ENCODE measurements around the gene MANF. TPM values are rescaled to one million over a fixed set of nuclear protein-coding genes. Genes with fewer than 3 reads are reported as not detected.
A peak's percentile ranks its signal among the peaks of the same experiment; 100 is the strongest.

MANF gene
- total RNA-seq, 1 donor from 2014 or later, result 133 TPM

- TF ChIP-seq, protein P1, sequence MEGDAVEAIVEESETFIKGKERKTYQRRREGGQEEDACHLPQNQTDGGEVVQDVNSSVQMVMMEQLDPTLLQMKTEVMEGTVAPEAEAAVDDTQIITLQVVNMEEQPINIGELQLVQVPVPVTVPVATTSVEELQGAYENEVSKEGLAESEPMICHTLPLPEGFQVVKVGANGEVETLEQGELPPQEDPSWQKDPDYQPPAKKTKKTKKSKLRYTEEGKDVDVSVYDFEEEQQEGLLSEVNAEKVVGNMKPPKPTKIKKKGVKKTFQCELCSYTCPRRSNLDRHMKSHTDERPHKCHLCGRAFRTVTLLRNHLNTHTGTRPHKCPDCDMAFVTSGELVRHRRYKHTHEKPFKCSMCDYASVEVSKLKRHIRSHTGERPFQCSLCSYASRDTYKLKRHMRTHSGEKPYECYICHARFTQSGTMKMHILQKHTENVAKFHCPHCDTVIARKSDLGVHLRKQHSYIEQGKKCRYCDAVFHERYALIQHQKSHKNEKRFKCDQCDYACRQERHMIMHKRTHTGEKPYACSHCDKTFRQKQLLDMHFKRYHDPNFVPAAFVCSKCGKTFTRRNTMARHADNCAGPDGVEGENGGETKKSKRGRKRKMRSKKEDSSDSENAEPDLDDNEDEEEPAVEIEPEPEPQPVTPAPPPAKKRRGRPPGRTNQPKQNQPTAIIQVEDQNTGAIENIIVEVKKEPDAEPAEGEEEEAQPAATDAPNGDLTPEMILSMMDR (IDR thresholded peaks at IDR 0.05; ENCODE audit: insufficient read depth, low read length, poor library complexity, severe bottlenecking), result peak; percentile 92
- H3K27me3 ChIP-seq (ENCODE audit: control insufficient read depth, insufficient read depth, low read length), result no peaks in the 10 kb centered on the region
- H3K4me3 ChIP-seq (ENCODE audit: low read depth, low read length), result no peak overlapping the region
- DNase-seq (ENCODE audit: low read depth), result no peak
- H3K36me3 ChIP-seq (ENCODE audit: control insufficient read depth, insufficient read depth, low read length), result peaks cover 14% of the 10 kb centered on the region
Measured at GRCh38 chr3:51389423-51390183, 4.5 kb downstream of the MANF start.

DNA sequence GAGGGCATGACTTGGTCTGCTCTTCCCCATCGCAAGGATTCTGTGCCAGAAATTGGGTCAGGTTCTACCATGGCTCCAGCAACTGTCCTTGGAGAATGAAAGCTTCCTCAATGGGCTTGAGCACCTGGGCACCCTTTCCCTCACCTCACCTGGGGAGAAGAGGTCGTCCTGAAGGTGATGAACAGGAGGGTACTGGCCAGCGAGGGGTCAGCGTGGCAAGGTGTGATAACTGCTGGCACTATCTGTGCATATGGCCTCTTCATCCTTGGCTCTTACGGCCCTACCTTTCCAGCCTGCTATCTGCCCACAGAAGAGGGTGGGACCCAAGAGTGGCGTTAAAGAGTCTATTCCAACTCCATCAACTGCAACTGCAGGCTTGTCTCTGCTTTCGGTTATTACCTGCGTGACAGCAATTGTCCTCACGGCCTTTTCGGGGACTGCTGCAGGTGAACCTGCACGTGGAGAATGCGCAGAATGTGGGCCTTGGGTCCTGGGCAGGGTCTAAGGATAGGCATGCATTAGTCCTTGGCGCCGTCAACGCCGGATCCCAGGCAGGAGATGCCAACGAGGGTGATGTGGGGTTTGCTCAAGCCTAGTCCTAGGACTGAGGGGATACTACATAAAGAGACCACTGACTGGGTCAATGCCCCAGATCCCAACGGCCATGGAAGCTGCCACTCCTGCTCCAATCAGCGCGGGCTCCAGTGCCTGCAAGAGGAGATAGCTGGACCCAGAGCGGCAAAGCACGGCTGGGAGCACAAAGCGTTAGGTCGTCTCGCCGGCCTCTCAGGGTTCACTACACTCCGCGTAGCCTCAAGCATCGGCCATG lies 5.4 kb downstream of the MANF start:
- Histone ChIP-seq H3K4me3 (ENCODE audit: low read depth, low read length) (peak overlapping the region; percentile 35), H3K36me3 (ENCODE audit: control insufficient read depth, insufficient read depth, low read length) (peaks cover 14% of the 10 kb centered on the region), H3K27me3 (ENCODE audit: control insufficient read depth, insufficient read depth, low read length) (no peaks in the 10 kb centered on the region)
- DNase-seq (ENCODE audit: low read depth), result no peak
- TF ChIP-seq, protein P1 (IDR thresholded peaks at IDR 0.05; ENCODE audit: insufficient read depth, low read length, poor library complexity, severe bottlenecking), result no peak

DNA sequence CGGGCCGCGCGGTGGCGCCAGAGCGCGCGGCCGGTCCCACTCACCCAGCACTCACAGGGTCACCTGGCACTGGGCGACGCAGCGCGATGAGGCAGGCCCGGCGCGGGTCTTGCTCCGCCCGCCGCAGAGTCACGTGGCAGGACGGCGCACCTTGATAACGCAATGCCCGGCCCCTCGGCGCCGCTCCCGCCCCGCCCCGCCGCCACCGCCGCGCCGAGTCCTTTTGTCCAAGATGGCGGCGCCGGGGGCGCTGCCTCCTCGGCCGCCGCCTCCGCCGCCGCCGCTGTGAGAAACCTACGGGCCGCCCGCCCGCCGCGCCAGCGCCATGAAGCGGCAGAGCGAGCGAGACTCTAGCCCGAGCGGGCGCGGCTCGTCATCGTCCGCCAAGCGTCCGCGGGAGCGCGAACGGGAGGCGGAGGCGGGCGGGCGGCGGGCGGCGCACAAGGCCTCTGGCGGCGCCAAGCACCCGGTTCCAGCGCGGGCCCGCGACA lies 6.0 kb downstream of the MANF start, which contains the start of gene RBM15B:
Gene RBM15B, plus strand, starts transcription at position 211 of the 491 bp plus-strand sequence. Its CDS starts 115 bp downstream, at position 326.
- Histone ChIP-seq H3K27me3 (ENCODE audit: control insufficient read depth, insufficient read depth, low read length) (no peaks in the 10 kb centered on the region), H3K36me3 (ENCODE audit: control insufficient read depth, insufficient read depth, low read length) (peaks cover 14% of the 10 kb centered on the region), H3K4me3 (ENCODE audit: low read depth, low read length) (peak within 1 kb of the TSS; percentile 65)
- TF ChIP-seq, protein P1 (IDR thresholded peaks at IDR 0.05; ENCODE audit: insufficient read depth, low read length, poor library complexity, severe bottlenecking), result peak; percentile 74
- peak; percentile 77 for DNase-seq (ENCODE audit: low read depth)

GRCh38 chr3:51391566-51392354 lies 6.7 kb downstream of the MANF start:
- no peak for DNase-seq (ENCODE audit: low read depth)
- Histone ChIP-seq H3K36me3 (ENCODE audit: control insufficient read depth, insufficient read depth, low read length) (peaks cover 14% of the 10 kb centered on the region), H3K4me3 (ENCODE audit: low read depth, low read length) (peak overlapping the region; percentile 65), H3K27me3 (ENCODE audit: control insufficient read depth, insufficient read depth, low read length) (no peaks in the 10 kb centered on the region)
- TF ChIP-seq, protein P1 (IDR thresholded peaks at IDR 0.05; ENCODE audit: insufficient read depth, low read length, poor library complexity, severe bottlenecking), result no peak

- peaks cover 12% of the 10 kb centered on the region for H3K36me3 ChIP-seq (ENCODE audit: control insufficient read depth, insufficient read depth, low read length)
- no peaks in the 10 kb centered on the region for H3K27me3 ChIP-seq (ENCODE audit: control insufficient read depth, insufficient read depth, low read length)
- peak overlapping the region; percentile 65 for H3K4me3 ChIP-seq (ENCODE audit: low read depth, low read length)
- no peak for DNase-seq (ENCODE audit: low read depth)
- TF ChIP-seq, protein P1 (IDR thresholded peaks at IDR 0.05; ENCODE audit: insufficient read depth, low read length, poor library complexity, severe bottlenecking), result no peak
Measured at GRCh38 chr3:51392355-51393133, 7.5 kb downstream of the MANF start.

Measured in kidney epithelial cell (primary cell).